Stimulated activated CD8-positive, alpha-beta memory T cell treated with anti-CD3 and anti-CD28 coated beads, Interleukin-12 subunit alpha, Interleukin-12 subunit beta, amount 100 ng/mL, for 24 hours (primary cell): ENCODE data around the gene TMEM40.
"Not testable (repeated sequence)": the region's sequence is repeated elsewhere in the genome, so short reads cannot be mapped to it uniquely, and the experiment has no call there.

Source experiments
- DNase-seq: peaks from one replicate; pipeline ENCODE4 v3.0.0-alpha.2; 2020; ENCODE audit errors: extremely low read depth

The TMEM40 gene

GRCh38 chr3:12759097-12759679, at the start of gene TMEM40:
Gene TMEM40, minus strand, starts transcription at chr3:12759259. Its CDS starts 9,427 bp downstream, at chr3:12749832.
- no peak for DNase-seq

GRCh38 chr3:12808587-12808986, 49.5 kb upstream of the TMEM40 start:
- DNase-seq = no peak

- DNase-seq = no peak
Observed at GRCh38 chr3:12807601-12808359, 48.7 kb upstream of the TMEM40 start.

- no peak for DNase-seq
Observed at GRCh38 chr3:12807066-12807465, 48.0 kb upstream of the TMEM40 start.

- DNase-seq = no peak
Observed at GRCh38 chr3:12803371-12803770, 44.3 kb upstream of the TMEM40 start.

- DNase-seq = no peak
Observed at GRCh38 chr3:12799525-12800440, 40.7 kb upstream of the TMEM40 start.

- no peak for DNase-seq
Observed at GRCh38 chr3:12798559-12799179, 39.6 kb upstream of the TMEM40 start.

- no peak for DNase-seq
Observed at GRCh38 chr3:12797892-12798558, 39.0 kb upstream of the TMEM40 start.

- DNase-seq = no peak
Observed at GRCh38 chr3:12797124-12797891, 38.2 kb upstream of the TMEM40 start.

- DNase-seq = no peak
Observed at GRCh38 chr3:12796171-12797123, 37.4 kb upstream of the TMEM40 start, which contains the start of gene CAND2. Gene CAND2, plus strand, starts transcription at chr3:12796680. Its CDS starts 41 bp downstream, at chr3:12796721.

GRCh38 chr3:12793701-12794100, 34.6 kb upstream of the TMEM40 start:
- DNase-seq = no peak

GRCh38 chr3:12791430-12791829, 32.4 kb upstream of the TMEM40 start:
- DNase-seq = no peak

- not testable (repeated sequence) for DNase-seq
Observed at GRCh38 chr3:12787967-12788690, 29.1 kb upstream of the TMEM40 start.

GRCh38 chr3:12787346-12787745, 28.3 kb upstream of the TMEM40 start:
- peak; percentile 20 for DNase-seq

GRCh38 chr3:12785096-12785495, 26.0 kb upstream of the TMEM40 start:
- DNase-seq = no peak

- no peak for DNase-seq
Observed at GRCh38 chr3:12782172-12782815, 23.2 kb upstream of the TMEM40 start.

- DNase-seq = no peak
Observed at GRCh38 chr3:12780751-12781150, 21.7 kb upstream of the TMEM40 start.

GRCh38 chr3:12777171-12777570, 18.1 kb upstream of the TMEM40 start:
- DNase-seq = no peak
